ENCODE measurements around the gene UPK3A.

- TF ChIP-seq CTCF (IDR thresholded peaks at IDR 0.05; ENCODE audit: insufficient read depth, low read depth, low read length) (no peak), EZH2 (IDR thresholded peaks at IDR 0.05; ENCODE audit: insufficient read depth, low read length) (no peak)
Measured at GRCh38 chr22:45265535-45265934, 19.2 kb upstream of the UPK3A start.
